HepG2 (cell line): ENCODE measurements around the gene PSMD3. TPM values are rescaled to one million over a fixed set of nuclear protein-coding genes. Genes with fewer than 3 reads are reported as not detected.

Source experiments
- CEBPZ ChIP-seq: IDR thresholded peaks from 2 replicates; pipeline ENCODE4 v1.6.1; 2012; ENCODE audit warnings: low read length, improper control_type of control experiment
- GABPA ChIP-seq, 2 experiments: IDR thresholded peaks; 2 replicates each; pipeline ENCODE4 v1.6.1; 2011 to 2016; ENCODE audit warnings: low read depth in 2 of 2, low read length in 1 of 2, missing biosample characterization in 1 of 2, missing genetic modification characterization in 1 of 2
- GATAD2A ChIP-seq: IDR thresholded peaks from 2 replicates; pipeline ENCODE4 v1.6.1; 2016
- HNRNPLL ChIP-seq: fragments of 200-400 bp; formaldehyde crosslinking; IDR thresholded peaks from 2 replicates; pipeline ENCODE4 v1.6.1; 2017; ENCODE audit warnings: mild to moderate bottlenecking, low read depth, low read length; ENCODE audit not compliant: poor library complexity, severe bottlenecking
- HOMEZ ChIP-seq: IDR thresholded peaks from 2 replicates; pipeline ENCODE4 v1.6.1; 2016; ENCODE audit warnings: low read depth
- JDP2 ChIP-seq: sonication (generic); formaldehyde crosslinking; IDR thresholded peaks from 2 replicates; pipeline ENCODE4 v1.8.1; 2022; ENCODE audit warnings: missing genetic modification reagents, borderline replicate concordance
- LRRFIP1 ChIP-seq: sonication (generic); formaldehyde crosslinking; conservative IDR thresholded peaks from 2 replicates; pipeline ENCODE4 v1.4.0; 2020; ENCODE audit warnings: missing genetic modification reagents
- MAF1 ChIP-seq: sonication (generic); formaldehyde crosslinking; IDR thresholded peaks from 2 replicates; pipeline ENCODE4 v1.5.0; 2020; ENCODE audit warnings: missing genetic modification reagents, borderline replicate concordance
- REST ChIP-seq, 2 experiments: IDR thresholded peaks; 2 replicates each; pipeline ENCODE4 v1.6.1; 2011 to 2012; ENCODE audit warnings: low read length in 2 of 2, borderline replicate concordance in 1 of 2, low read depth in 1 of 2, mild to moderate bottlenecking in 1 of 2, moderate library complexity in 1 of 2
- RFX3 ChIP-seq: IDR thresholded peaks from 2 replicates; pipeline ENCODE4 v1.6.1; 2016; ENCODE audit warnings: missing biosample characterization, missing genetic modification reagents
- RORA ChIP-seq: sonication (generic); formaldehyde crosslinking; IDR thresholded peaks from 2 replicates; pipeline ENCODE4 v1.5.0; 2020; ENCODE audit warnings: mild to moderate bottlenecking, missing genetic modification reagents, moderate library complexity
- ZBTB33 ChIP-seq: sonication (generic); formaldehyde crosslinking; IDR thresholded peaks from 2 replicates; pipeline ENCODE4 v1.4.0; 2020; ENCODE audit warnings: missing genetic modification reagents
- ZNF101 ChIP-seq: sonication (generic); formaldehyde crosslinking; IDR thresholded peaks from 2 replicates; pipeline ENCODE4 v1.4.0; 2020; ENCODE audit warnings: mild to moderate bottlenecking, low read depth, missing genetic modification reagents, borderline replicate concordance
- ZNF292 ChIP-seq: sonication (generic); formaldehyde crosslinking; IDR thresholded peaks from 2 replicates; pipeline ENCODE4 v1.8.1; 2022; ENCODE audit warnings: mild to moderate bottlenecking, low read depth, missing genetic modification reagents, borderline replicate concordance
- ZNF550 ChIP-seq: sonication (generic); formaldehyde crosslinking; IDR thresholded peaks from 2 replicates; pipeline ENCODE4 v1.4.0; 2020; ENCODE audit warnings: mild to moderate bottlenecking, missing genetic modification reagents, borderline replicate concordance
- polyA plus RNA-seq, 8 experiments: library from polyadenylated mRNA; depleted of rRNA in 3 of 8; stranded (reverse) in 7 of 8; unstranded in 1 of 8; fragments of >200 nt; fragmentation: Illumina TruSeq in 4 of 8; extraction: Trizol in 4 of 8; gene quantifications; 2 replicates each; pipeline versions ENCODE4 v1.2.1 to v1.2.3, GENCODE V29; 2011 to 2016; ENCODE audit warnings: low read depth in 4 of 8, missing spikeins in 1 of 8, mixed read lengths in 1 of 8; ENCODE audit not compliant: insufficient read depth in 1 of 8
- total RNA-seq, 5 experiments: library from RNA; depleted of rRNA; stranded (reverse); fragments of >200 nt; fragmentation: Illumina TruSeq; extraction: Trizol; gene quantifications; 2 replicates each; pipeline ENCODE4 v1.2.3, GENCODE V29; 2016; ENCODE audit warnings: low read depth in 1 of 5

PSMD3 gene
- total and polyA plus RNA-seq, 2 of the 13 experiments (the other 11 are each of a cell fraction or from before 2014, with no cell fraction given) = 97.4 to 146 TPM

- TF ChIP-seq REST (IDR thresholded peaks at IDR 0.05; ENCODE audit: borderline replicate concordance in 1 of 2, low read depth in 1 of 2, low read length in 2 of 2) (no peak), LRRFIP1 (CRISPR knock-in tag) (no peak), ZNF101 (CRISPR knock-in tag) (no peak), RFX3 (CRISPR knock-in tag) (no peak), JDP2 (no peak), ZNF550 (CRISPR knock-in tag) (no peak), GATAD2A (CRISPR knock-in tag) (peak; percentile 62; the same call in 1 of the 2 replicates), MAF1 (no peak), CEBPZ (no peak), HNRNPLL (no peak), HOMEZ (CRISPR knock-in tag) (no peak; the same call in 1 of the 2 replicates), RORA (no peak), ZNF292 (no peak), GABPA (IDR thresholded peaks at IDR 0.05; ENCODE audit: low read depth, low read length) (no peak), GABPA (CRISPR knock-in tag; IDR thresholded peaks at IDR 0.05; ENCODE audit: low read depth) (no peak), ZBTB33 (CRISPR knock-in tag) (peak; percentile 76)
These were observed 58.4 kb downstream of the PSMD3 start (continued) for GRCh38 chr17:40038882-40039513.
